GM10266 (cell line): ENCODE data around the gene TMED7.

Experiments
- DNase-seq: peaks from one replicate; pipeline ENCODE4 v3.0.0; 2012; ENCODE audit errors: extremely low spot score
- CTCF ChIP-seq: IDR thresholded peaks from 2 replicates; pipeline ENCODE4 v1.5.1; 2012; ENCODE audit warnings: mild to moderate bottlenecking, low read depth; ENCODE audit not compliant: control insufficient read depth, insufficient read depth; ENCODE audit errors: missing control alignments

The TMED7 gene

GRCh38 chr5:115575167-115576070, 50.4 kb downstream of the TMED7 start:
- DNase-seq = no peak
- no peak for TF ChIP-seq CTCF

- DNase-seq = no peak
- TF ChIP-seq CTCF = no peak
These were observed 52.7 kb downstream of the TMED7 start for GRCh38 chr5:115573133-115573532.

- DNase-seq = no peak
- no peak for TF ChIP-seq CTCF
These were observed 54.4 kb downstream of the TMED7 start for GRCh38 chr5:115571441-115571878.

- no peak for TF ChIP-seq CTCF
- DNase-seq = no peak
These were observed 57.2 kb downstream of the TMED7 start for GRCh38 chr5:115568668-115569067.

GRCh38 chr5:115565233-115565632, 60.6 kb downstream of the TMED7 start:
- DNase-seq = no peak
- no peak for TF ChIP-seq CTCF
